ENCODE measurements around the gene SCUBE3.

SCUBE3 gene

DNA sequence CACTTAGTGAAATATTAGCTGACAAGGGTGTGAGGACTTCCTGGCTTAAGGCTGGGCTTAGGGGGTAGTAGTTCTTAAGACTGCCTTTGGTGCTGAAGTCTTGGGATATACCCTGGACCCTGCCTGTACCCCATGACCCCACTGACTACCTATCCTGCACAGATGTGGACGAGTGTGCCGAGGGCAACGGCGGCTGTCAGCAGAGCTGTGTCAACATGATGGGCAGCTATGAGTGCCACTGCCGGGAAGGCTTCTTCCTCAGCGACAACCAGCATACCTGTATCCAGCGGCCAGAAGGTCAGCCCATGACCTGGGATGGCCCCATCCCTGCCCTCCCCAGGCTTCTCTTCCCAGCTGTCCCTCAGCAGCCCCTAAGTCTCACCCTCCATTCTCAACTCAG lies 17.8 kb downstream of the SCUBE3 start:
- Histone ChIP-seq H3K36me3 (ENCODE audit: control insufficient read depth, insufficient read depth, low read length) (no peaks in the 10 kb centered on the region; the same call in 1 of the 2 replicates), H3K4me3 (replicated peaks; ENCODE audit: low read depth, low read length) (no peak overlapping the region), H3K27me3 (replicated peaks; ENCODE audit: control insufficient read depth, insufficient read depth, low read length) (no peaks in the 10 kb centered on the region)
- TF ChIP-seq, protein P1, sequence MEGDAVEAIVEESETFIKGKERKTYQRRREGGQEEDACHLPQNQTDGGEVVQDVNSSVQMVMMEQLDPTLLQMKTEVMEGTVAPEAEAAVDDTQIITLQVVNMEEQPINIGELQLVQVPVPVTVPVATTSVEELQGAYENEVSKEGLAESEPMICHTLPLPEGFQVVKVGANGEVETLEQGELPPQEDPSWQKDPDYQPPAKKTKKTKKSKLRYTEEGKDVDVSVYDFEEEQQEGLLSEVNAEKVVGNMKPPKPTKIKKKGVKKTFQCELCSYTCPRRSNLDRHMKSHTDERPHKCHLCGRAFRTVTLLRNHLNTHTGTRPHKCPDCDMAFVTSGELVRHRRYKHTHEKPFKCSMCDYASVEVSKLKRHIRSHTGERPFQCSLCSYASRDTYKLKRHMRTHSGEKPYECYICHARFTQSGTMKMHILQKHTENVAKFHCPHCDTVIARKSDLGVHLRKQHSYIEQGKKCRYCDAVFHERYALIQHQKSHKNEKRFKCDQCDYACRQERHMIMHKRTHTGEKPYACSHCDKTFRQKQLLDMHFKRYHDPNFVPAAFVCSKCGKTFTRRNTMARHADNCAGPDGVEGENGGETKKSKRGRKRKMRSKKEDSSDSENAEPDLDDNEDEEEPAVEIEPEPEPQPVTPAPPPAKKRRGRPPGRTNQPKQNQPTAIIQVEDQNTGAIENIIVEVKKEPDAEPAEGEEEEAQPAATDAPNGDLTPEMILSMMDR (IDR thresholded peaks at IDR 0.05; ENCODE audit: insufficient read depth, low read length, poor library complexity, severe bottlenecking) = no peak
- DNase-seq (ENCODE audit: extremely low read depth, insufficient read length) = no peak

DNA sequence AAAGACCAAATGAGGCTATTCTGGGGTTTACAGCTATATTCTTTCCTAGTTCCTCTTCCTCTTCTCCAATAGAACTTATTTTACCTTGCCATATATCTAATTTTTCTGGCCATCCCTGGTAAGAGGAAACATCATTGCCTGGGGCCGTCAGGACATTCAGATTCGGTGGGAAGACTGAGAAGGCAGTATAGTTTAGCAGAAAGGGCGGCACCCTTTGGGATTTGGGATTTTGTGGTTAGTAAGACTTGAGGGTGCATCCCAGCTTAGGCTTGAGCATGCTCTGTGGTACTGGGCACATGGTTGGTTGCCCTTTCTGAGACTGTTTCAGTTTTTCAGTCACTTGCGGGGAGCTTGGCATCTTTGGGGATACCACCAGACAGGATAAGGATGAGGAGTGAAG lies 21.1 kb downstream of the SCUBE3 start:
- no peaks in the 10 kb centered on the region; the same call in none of the 2 replicates for H3K36me3 ChIP-seq (ENCODE audit: control insufficient read depth, insufficient read depth, low read length)
- TF ChIP-seq, protein P1 (IDR thresholded peaks at IDR 0.05; ENCODE audit: insufficient read depth, low read length, poor library complexity, severe bottlenecking) = no peak

DNA sequence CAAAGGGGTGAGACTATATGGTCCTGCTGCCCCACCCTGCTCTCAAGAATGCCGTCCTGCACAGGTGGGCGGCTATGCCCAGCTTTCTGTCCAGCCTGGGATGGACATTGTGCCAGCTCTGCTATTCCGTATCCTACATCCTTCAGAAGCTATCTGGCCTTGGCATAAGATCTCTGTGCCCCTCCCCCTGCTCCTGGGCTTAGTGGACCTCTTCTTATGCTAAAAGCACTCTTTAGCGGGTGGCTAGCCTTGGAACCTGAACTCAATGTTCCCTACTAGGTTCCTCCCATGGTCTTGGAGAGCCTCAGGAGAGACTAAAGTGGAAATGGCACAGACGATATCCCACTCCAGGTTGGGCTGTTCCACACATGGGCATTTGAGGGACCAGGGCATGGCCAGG lies 22.5 kb downstream of the SCUBE3 start:
- H3K4me3 ChIP-seq (replicated peaks; ENCODE audit: low read depth, low read length) = no peak overlapping the region
- no peak for DNase-seq (ENCODE audit: extremely low read depth, insufficient read length)
- H3K27me3 ChIP-seq (replicated peaks; ENCODE audit: control insufficient read depth, insufficient read depth, low read length) = no peaks in the 10 kb centered on the region
- TF ChIP-seq, protein P1 (IDR thresholded peaks at IDR 0.05; ENCODE audit: insufficient read depth, low read length, poor library complexity, severe bottlenecking) = no peak
- H3K36me3 ChIP-seq (ENCODE audit: control insufficient read depth, insufficient read depth, low read length) = no peaks in the 10 kb centered on the region; the same call in none of the 2 replicates

More for the DNA sequence above, 21.1 kb downstream of the SCUBE3 start:
- DNase-seq (ENCODE audit: extremely low read depth, insufficient read length) = no peak
- H3K27me3 ChIP-seq (replicated peaks; ENCODE audit: control insufficient read depth, insufficient read depth, low read length) = no peaks in the 10 kb centered on the region
- no peak overlapping the region for H3K4me3 ChIP-seq (replicated peaks; ENCODE audit: low read depth, low read length)

DNA sequence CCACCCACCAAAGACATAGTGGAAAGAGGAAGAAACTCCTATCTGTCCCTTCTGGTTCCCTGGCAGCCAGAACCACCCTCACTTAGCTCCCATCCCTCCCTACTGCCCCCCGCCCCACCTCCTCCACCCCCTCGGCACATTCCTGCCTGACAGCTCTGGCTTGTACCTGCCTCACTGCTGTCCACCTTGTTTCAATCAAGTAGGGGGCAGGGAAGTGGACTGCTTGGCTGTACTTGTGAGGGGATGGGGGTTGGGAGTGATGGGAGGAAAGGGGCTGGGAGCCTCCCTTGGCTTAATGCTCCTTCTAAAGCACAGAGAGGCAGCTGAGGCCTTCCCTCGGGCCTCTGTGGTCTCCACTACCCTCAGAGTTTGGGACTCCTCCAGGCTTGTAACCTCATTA lies 23.7 kb downstream of the SCUBE3 start:
- Histone ChIP-seq H3K4me3 (replicated peaks; ENCODE audit: low read depth, low read length) (no peak overlapping the region), H3K36me3 (ENCODE audit: control insufficient read depth, insufficient read depth, low read length) (no peaks in the 10 kb centered on the region; the same call in none of the 2 replicates), H3K27me3 (replicated peaks; ENCODE audit: control insufficient read depth, insufficient read depth, low read length) (no peaks in the 10 kb centered on the region)
- DNase-seq (ENCODE audit: extremely low read depth, insufficient read length) = no peak
- TF ChIP-seq, protein P1 (IDR thresholded peaks at IDR 0.05; ENCODE audit: insufficient read depth, low read length, poor library complexity, severe bottlenecking) = no peak

DNA sequence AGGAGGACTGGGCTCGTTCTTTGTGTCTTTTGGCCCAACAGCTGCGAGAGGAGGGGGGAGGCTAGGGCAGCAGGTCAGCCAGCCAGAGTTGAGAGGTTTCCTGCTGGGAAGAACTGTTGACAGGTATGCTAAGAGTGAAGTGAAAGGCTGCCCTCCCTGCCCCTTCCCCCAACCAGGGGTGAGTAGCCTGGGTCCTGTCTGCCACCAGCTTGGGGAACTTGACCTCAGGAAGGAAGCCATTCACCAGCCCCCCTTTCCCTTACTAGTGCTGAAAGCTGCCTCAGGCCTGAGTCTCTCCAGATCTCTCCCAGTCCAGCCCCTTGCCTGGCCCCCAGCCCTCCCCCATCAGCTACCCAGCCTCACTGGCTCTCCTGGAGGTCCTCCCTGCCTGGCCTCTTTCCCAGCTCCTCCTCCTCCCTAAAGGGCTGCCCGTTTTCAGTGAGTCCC lies 25.1 kb downstream of the SCUBE3 start:
- H3K27me3 ChIP-seq (replicated peaks; ENCODE audit: control insufficient read depth, insufficient read depth, low read length) = no peaks in the 10 kb centered on the region
- H3K4me3 ChIP-seq (replicated peaks; ENCODE audit: low read depth, low read length) = no peak overlapping the region
- H3K36me3 ChIP-seq (ENCODE audit: control insufficient read depth, insufficient read depth, low read length) = no peaks in the 10 kb centered on the region; the same call in none of the 2 replicates
- TF ChIP-seq, protein P1 (IDR thresholded peaks at IDR 0.05; ENCODE audit: insufficient read depth, low read length, poor library complexity, severe bottlenecking) = no peak
- no peak for DNase-seq (ENCODE audit: extremely low read depth, insufficient read length)

DNA sequence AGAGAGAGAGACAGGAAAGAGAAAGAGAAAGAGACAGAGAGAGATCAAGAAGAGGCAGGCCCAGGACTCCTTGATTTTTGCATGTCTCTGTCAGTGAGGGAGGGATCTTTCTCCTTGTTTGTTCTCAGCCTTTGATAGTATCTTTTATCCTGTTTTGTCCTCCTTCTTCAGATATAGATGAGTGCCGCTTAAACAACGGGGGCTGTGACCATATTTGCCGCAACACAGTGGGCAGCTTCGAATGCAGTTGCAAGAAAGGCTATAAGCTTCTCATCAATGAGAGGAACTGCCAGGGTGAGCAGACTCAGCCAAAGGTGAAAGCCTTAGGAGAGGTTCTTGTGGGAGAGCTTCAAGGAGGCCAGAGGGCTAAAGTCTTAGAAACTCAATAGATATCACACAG lies 25.8 kb downstream of the SCUBE3 start:
- no peak for DNase-seq (ENCODE audit: extremely low read depth, insufficient read length)
- H3K27me3 ChIP-seq (replicated peaks; ENCODE audit: control insufficient read depth, insufficient read depth, low read length) = no peaks in the 10 kb centered on the region
- H3K4me3 ChIP-seq (replicated peaks; ENCODE audit: low read depth, low read length) = no peak overlapping the region
- no peaks in the 10 kb centered on the region; the same call in none of the 2 replicates for H3K36me3 ChIP-seq (ENCODE audit: control insufficient read depth, insufficient read depth, low read length)
- TF ChIP-seq, protein P1 (IDR thresholded peaks at IDR 0.05; ENCODE audit: insufficient read depth, low read length, poor library complexity, severe bottlenecking) = no peak

All from GM06990 (cell line).